Stimulated activated CD4-positive, alpha-beta T cell treated with anti-CD3 and anti-CD28 coated beads, TNF-alpha, amount 100 ng/mL, for 4 hours (primary cell): ENCODE results near the gene COL23A1.

Experiments used
- DNase-seq, 3 experiments: peaks; one replicate each; pipeline ENCODE4 v3.0.0-alpha.2; 2020; ENCODE audit warnings: low read depth in 3 of 3

COL23A1 gene

GRCh38 chr5:178557416-178557815 is 32.8 kb downstream of the COL23A1 start:
- DNase-seq: no peak

GRCh38 chr5:178555771-178556211 is 34.4 kb downstream of the COL23A1 start:
- DNase-seq: no peak

- no peak for DNase-seq
These were observed 35.2 kb downstream of the COL23A1 start for GRCh38 chr5:178555005-178555404.

GRCh38 chr5:178554311-178554710 is 35.9 kb downstream of the COL23A1 start:
- no peak for DNase-seq

GRCh38 chr5:178553517-178553916 is 36.7 kb downstream of the COL23A1 start:
- DNase-seq: no peak

GRCh38 chr5:178551468-178551867 is 38.7 kb downstream of the COL23A1 start:
- no peak for DNase-seq

- no peak for DNase-seq
These were observed 39.1 kb downstream of the COL23A1 start for GRCh38 chr5:178551059-178551458.

- no peak for DNase-seq
These were observed 41.4 kb downstream of the COL23A1 start for GRCh38 chr5:178548746-178549145.

GRCh38 chr5:178547753-178548415 is 42.3 kb downstream of the COL23A1 start:
- no peak for DNase-seq

- no peak for DNase-seq
These were observed 43.0 kb downstream of the COL23A1 start for GRCh38 chr5:178547052-178547666.

- no peak for DNase-seq
These were observed 43.5 kb downstream of the COL23A1 start for GRCh38 chr5:178546675-178547033.

- DNase-seq: no peak
These were observed 44.1 kb downstream of the COL23A1 start for GRCh38 chr5:178545941-178546674.

- DNase-seq: no peak
These were observed 45.0 kb downstream of the COL23A1 start for GRCh38 chr5:178545176-178545575.

- DNase-seq: no peak
These were observed 45.9 kb downstream of the COL23A1 start for GRCh38 chr5:178544166-178544834.

- no peak for DNase-seq
These were observed 47.7 kb downstream of the COL23A1 start for GRCh38 chr5:178542455-178542854.

GRCh38 chr5:178540526-178540925 is 49.7 kb downstream of the COL23A1 start:
- no peak for DNase-seq

- DNase-seq: no peak
These were observed 51.4 kb downstream of the COL23A1 start for GRCh38 chr5:178538741-178539229.

GRCh38 chr5:178537467-178538371 is 52.5 kb downstream of the COL23A1 start:
- DNase-seq: no peak

GRCh38 chr5:178536541-178537466 is 53.4 kb downstream of the COL23A1 start:
- DNase-seq: no peak
